GM23338 (cell line): ENCODE data around the gene LITAF.
"Not testable (repeated sequence)": the region's sequence is repeated elsewhere in the genome, so short reads cannot be mapped to it uniquely, and the experiment has no call there.

Experiments used
- CREB1 ChIP-seq: fragments of 250-450 bp; sonication (Bioruptor Pico); IDR thresholded peaks from 2 replicates; pipeline ENCODE4 v1.5.0; 2020; ENCODE audit warnings: low read depth, mild to moderate bottlenecking, moderate library complexity
- CTCF ChIP-seq, 2 experiments: fragments of 200-600 bp in 1 of 2; sonication (generic) in 1 of 2; conservative IDR thresholded peaks; 2 replicates each; pipeline versions ENCODE4 v1.5.1 to v1.6.1; 2016 to 2017; ENCODE audit warnings: antibody characterized with exemption in 2 of 2, low read depth in 2 of 2, mild to moderate bottlenecking in 2 of 2, moderate library complexity in 1 of 2
- ETS1 ChIP-seq: IDR thresholded peaks from 2 replicates; pipeline ENCODE4 v1.6.1; 2016; ENCODE audit warnings: antibody characterized with exemption
- EZH2 ChIP-seq: fragments of 200-600 bp; sonication (generic); IDR thresholded peaks from one replicate; pipeline ENCODE4 v1.8.0; 2017; ENCODE audit warnings: antibody characterized with exemption, mild to moderate bottlenecking, low read depth; ENCODE audit not compliant: unreplicated experiment
- EZH2phosphoT487 ChIP-seq: fragments of 200-600 bp; sonication (generic); IDR thresholded peaks from one replicate; pipeline ENCODE4 v1.8.1; 2018; ENCODE audit warnings: antibody characterized with exemption; ENCODE audit not compliant: unreplicated experiment
- JUNB ChIP-seq: IDR thresholded peaks from one replicate; pipeline ENCODE4 v1.6.1; 2016; ENCODE audit warnings: antibody characterized with exemption; ENCODE audit not compliant: unreplicated experiment
- NANOG ChIP-seq: IDR thresholded peaks from 2 replicates; pipeline ENCODE4 v1.6.1; 2016; ENCODE audit warnings: antibody characterized with exemption, borderline replicate concordance
- POLR2AphosphoS5 ChIP-seq: IDR thresholded peaks from 2 replicates; pipeline ENCODE4 v1.6.1; 2016; ENCODE audit warnings: antibody characterized with exemption, low read depth
- REST ChIP-seq: IDR thresholded peaks from one replicate; pipeline ENCODE4 v1.6.1; 2018; ENCODE audit warnings: antibody characterized with exemption; ENCODE audit not compliant: unreplicated experiment
- ZNF462 ChIP-seq: fragments of 250-450 bp; sonication (Bioruptor Pico); IDR thresholded peaks from 2 replicates; pipeline ENCODE4 v1.5.0; 2020; ENCODE audit warnings: mild to moderate bottlenecking, moderate library complexity

- TF ChIP-seq POLR2AphosphoS5; CTCF (conservative IDR thresholded peaks at IDR 0.05; ENCODE audit: low read depth in 2 of 2); REST; NANOG; EZH2; CREB1; JUNB; ETS1; EZH2phosphoT487; ZNF462 (CRISPR knock-in tag): not testable (repeated sequence)
Measured at GRCh38 chr16:11591630-11592029, 4.9 kb upstream of the LITAF start.
